ENCODE measurements around the gene HDAC4.

Gene HDAC4

DNA sequence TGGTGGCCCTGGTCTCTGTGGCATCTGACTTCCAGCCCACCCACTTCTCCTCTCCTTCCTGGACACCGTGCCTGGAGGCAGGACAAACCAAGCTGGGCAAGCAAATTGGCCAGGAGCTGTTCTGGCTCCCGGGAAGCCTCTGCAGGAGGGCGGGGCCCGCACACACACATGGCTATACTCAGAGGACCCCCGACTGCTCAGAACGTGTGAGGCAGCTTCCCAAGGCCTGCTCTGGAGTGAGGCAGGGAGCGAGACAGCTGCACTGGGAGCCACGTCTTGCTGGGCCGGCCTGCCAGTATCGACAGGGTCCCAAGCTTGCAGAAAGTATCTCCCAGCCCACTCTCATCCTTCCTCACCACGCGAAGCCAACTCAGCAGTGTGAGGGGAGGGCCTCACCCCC is 295.6 kb downstream of the HDAC4 start:
- Histone ChIP-seq H3K36me3 (ENCODE audit: insufficient read depth, insufficient read length, low read length) (peaks cover 50% of the 10 kb centered on the region), H3K9me3 (ENCODE audit: insufficient read depth, low read length) (no peaks in the 10 kb centered on the region), H3K9ac (ENCODE audit: insufficient read length, low read depth) (peak overlapping the region; percentile 42), H3K4me1 (ENCODE audit: insufficient read depth, insufficient read length) (peaks cover 9% of the 10 kb centered on the region), H3K27me3 (ENCODE audit: insufficient read depth, insufficient read length) (no peaks in the 10 kb centered on the region), H3K4me3 (ENCODE audit: insufficient read length, low read depth) (no peak overlapping the region)
- TF ChIP-seq YY1 (IDR thresholded peaks at IDR 0.05; ENCODE audit: insufficient read depth, insufficient read length): no peak
- no peak for TF ChIP-seq SUZ12 (IDR thresholded peaks at IDR 0.05; ENCODE audit: extremely low read depth, insufficient read depth, insufficient read length)
- no peak for TF ChIP-seq ZNF274 (IDR thresholded peaks at IDR 0.05; ENCODE audit: low read depth, low read length)
- DNase-seq (ENCODE audit: low read depth, low spot score): no peak

DNA sequence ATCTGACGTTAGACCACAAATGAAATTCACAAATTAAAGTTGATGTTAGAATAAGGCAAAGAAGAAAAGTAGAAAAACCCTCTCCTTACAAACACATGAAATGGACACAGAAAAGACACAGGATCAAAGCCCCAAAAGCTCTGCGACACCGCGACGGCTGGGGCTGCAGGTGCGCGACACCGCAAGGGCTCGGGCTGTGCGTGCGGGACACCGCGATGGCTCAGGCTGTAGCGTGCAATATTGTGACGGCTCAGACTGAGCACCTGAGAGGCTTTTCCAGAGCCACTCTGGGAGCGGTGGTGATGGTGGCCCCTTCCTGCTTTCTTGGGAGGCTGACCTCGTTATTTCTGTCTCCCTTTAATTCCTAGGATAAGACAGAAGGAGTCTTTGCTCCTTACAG is 296.0 kb downstream of the HDAC4 start:
- no peak for TF ChIP-seq SUZ12 (IDR thresholded peaks at IDR 0.05; ENCODE audit: extremely low read depth, insufficient read depth, insufficient read length)
- H3K36me3 ChIP-seq (ENCODE audit: insufficient read depth, insufficient read length, low read length): peaks cover 53% of the 10 kb centered on the region
- H3K9me3 ChIP-seq (ENCODE audit: insufficient read depth, low read length): no peaks in the 10 kb centered on the region

DNA sequence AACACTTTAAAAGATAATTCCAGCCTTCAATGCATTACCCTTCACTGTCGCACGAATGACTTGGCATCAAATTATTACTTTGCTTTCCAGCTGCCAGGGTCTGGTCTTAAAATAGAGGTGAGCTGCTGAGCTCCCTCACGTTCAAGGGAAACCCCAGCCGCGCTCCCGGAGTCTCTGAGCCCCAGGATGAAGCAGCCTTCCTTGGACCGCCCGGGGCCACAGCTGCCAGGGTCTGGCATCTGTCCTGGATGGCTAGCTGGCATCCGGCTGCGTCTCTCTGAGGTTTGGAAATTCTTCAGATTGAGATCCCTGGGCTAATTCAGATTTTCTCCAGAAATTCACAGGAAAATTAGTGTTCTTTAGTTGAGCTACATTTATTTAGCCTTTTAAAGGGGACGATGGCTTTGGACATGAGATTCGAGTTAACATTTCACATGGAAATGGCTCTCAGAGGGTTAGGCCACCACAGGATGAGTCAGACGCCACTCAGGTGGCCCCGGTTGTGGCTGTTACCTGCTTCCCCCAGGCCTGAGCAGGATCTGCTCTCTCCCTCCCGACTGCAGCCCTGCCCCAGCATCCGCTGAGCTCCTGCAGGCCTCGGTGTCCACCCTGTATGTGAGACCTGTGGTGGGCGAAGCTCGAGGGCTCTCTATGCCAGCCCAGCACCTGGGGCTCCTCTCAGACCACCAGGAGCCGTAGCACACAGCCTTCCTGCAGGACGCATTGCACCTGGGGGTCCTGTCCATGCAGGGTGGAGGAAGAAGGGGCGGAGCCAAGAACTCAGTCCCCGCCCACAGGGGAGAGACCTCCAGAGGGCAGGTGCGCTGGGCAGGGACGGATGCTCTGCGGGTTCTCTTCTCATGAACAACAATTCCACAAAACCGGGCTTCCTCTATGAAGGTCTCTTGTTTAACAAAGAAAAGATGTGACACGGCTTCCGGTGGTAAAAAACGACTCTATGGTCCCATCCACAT is 297.4 kb downstream of the HDAC4 start:
- H3K9ac ChIP-seq (ENCODE audit: insufficient read length, low read depth): no peak overlapping the region
- H3K9me3 ChIP-seq (ENCODE audit: insufficient read depth, low read length): no peaks in the 10 kb centered on the region
- H3K4me3 ChIP-seq (ENCODE audit: insufficient read length, low read depth): no peak overlapping the region
- H3K4me1 ChIP-seq (ENCODE audit: insufficient read depth, insufficient read length): peaks cover 9% of the 10 kb centered on the region
- H3K36me3 ChIP-seq (ENCODE audit: insufficient read depth, insufficient read length, low read length): peaks cover 49% of the 10 kb centered on the region
- DNase-seq (ENCODE audit: low read depth, low spot score): no peak
- TF ChIP-seq YY1 (IDR thresholded peaks at IDR 0.05; ENCODE audit: insufficient read depth, insufficient read length) (no peak), SUZ12 (IDR thresholded peaks at IDR 0.05; ENCODE audit: extremely low read depth, insufficient read depth, insufficient read length) (no peak), ZNF274 (IDR thresholded peaks at IDR 0.05; ENCODE audit: low read depth, low read length) (no peak)
- no peaks in the 10 kb centered on the region for H3K27me3 ChIP-seq (ENCODE audit: insufficient read depth, insufficient read length)

More for the DNA sequence above, 296.0 kb downstream of the HDAC4 start:
- Histone ChIP-seq H3K4me3 (ENCODE audit: insufficient read length, low read depth) (no peak overlapping the region), H3K4me1 (ENCODE audit: insufficient read depth, insufficient read length) (peaks cover 9% of the 10 kb centered on the region), H3K27me3 (ENCODE audit: insufficient read depth, insufficient read length) (no peaks in the 10 kb centered on the region), H3K9ac (ENCODE audit: insufficient read length, low read depth) (no peak overlapping the region)
- DNase-seq (ENCODE audit: low read depth, low spot score): no peak

DNA sequence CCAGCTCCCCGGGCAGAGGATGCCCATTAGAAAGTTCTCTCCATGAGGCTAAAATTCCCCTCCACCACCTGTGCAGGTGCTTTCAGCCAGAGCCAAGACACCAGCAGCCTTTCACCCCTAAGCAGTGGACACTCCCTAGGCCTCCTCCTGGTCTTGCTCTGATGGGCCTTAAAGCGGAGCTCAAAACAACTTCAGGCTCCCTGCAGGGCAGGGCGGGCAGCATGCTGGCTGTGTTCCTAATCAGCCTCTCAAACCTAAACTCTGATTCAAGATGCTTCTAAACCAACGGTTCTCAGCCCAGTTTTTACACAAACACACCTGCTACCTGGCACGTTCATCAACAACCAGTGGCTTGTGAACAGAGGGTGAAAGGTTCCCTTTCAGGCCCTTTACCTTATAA is 298.6 kb downstream of the HDAC4 start:
- TF ChIP-seq YY1 (IDR thresholded peaks at IDR 0.05; ENCODE audit: insufficient read depth, insufficient read length) (no peak), ZNF274 (IDR thresholded peaks at IDR 0.05; ENCODE audit: low read depth, low read length) (no peak), SUZ12 (IDR thresholded peaks at IDR 0.05; ENCODE audit: extremely low read depth, insufficient read depth, insufficient read length) (no peak)
- Histone ChIP-seq H3K9me3 (ENCODE audit: insufficient read depth, low read length) (no peaks in the 10 kb centered on the region), H3K4me1 (ENCODE audit: insufficient read depth, insufficient read length) (peaks cover 3% of the 10 kb centered on the region), H3K9ac (ENCODE audit: insufficient read length, low read depth) (no peak overlapping the region), H3K27me3 (ENCODE audit: insufficient read depth, insufficient read length) (no peaks in the 10 kb centered on the region), H3K36me3 (ENCODE audit: insufficient read depth, insufficient read length, low read length) (peaks cover 51% of the 10 kb centered on the region), H3K4me3 (ENCODE audit: insufficient read length, low read depth) (no peak overlapping the region)
- DNase-seq (ENCODE audit: low read depth, low spot score): no peak

DNA sequence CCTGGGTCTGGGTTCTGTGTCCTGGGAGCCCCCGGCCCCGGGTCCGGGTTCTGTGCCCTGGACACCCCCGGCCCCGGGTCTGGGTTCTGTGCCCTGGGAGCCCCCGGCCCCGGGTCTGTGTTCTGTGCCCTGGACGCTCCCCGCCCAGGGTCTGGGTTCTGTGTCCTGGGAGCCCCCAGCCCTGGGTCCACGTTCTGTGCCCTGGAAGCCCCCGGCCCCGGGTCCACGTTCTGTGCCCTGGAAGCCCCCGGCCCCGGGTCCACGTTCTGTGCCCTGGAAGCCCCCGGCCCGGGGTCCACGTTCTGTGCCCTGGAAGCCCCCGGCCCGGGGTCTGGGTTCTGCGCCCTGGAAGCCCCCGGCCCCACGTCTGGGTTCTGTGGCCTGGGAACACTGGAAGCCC is 299.0 kb downstream of the HDAC4 start:
- H3K27me3 ChIP-seq (ENCODE audit: insufficient read depth, insufficient read length): no peaks in the 10 kb centered on the region
- no peak overlapping the region for H3K9ac ChIP-seq (ENCODE audit: insufficient read length, low read depth)
- no peak overlapping the region for H3K4me3 ChIP-seq (ENCODE audit: insufficient read length, low read depth)
- TF ChIP-seq YY1 (IDR thresholded peaks at IDR 0.05; ENCODE audit: insufficient read depth, insufficient read length): no peak
- no peak for DNase-seq (ENCODE audit: low read depth, low spot score)
- H3K9me3 ChIP-seq (ENCODE audit: insufficient read depth, low read length): no peaks in the 10 kb centered on the region
- peaks cover 3% of the 10 kb centered on the region for H3K4me1 ChIP-seq (ENCODE audit: insufficient read depth, insufficient read length)
- peaks cover 48% of the 10 kb centered on the region for H3K36me3 ChIP-seq (ENCODE audit: insufficient read depth, insufficient read length, low read length)

DNA sequence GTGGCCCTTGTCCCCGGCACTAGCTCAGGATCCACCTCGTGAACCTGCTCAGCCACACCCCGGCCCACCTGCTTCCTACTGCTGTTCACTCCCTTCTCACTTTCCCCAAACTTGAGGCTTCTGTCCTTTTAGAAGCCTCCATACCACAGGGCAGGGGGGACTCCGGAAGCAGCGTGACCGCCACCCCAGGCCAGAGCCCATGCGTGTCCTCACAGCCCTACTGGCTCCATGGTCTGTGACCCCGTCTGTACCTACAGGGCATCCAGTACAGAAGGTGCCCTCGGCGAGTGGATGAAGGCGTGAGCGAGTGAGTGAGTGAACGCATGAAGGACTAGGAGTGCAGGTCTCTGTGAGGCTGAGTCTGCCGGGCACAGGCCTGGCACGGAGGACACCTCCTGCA is 299.7 kb downstream of the HDAC4 start:
- H3K4me3 ChIP-seq (ENCODE audit: insufficient read length, low read depth): no peak overlapping the region
- no peaks in the 10 kb centered on the region for H3K27me3 ChIP-seq (ENCODE audit: insufficient read depth, insufficient read length)
- H3K36me3 ChIP-seq (ENCODE audit: insufficient read depth, insufficient read length, low read length): peaks cover 45% of the 10 kb centered on the region
- no peak overlapping the region for H3K9ac ChIP-seq (ENCODE audit: insufficient read length, low read depth)
- H3K9me3 ChIP-seq (ENCODE audit: insufficient read depth, low read length): no peaks in the 10 kb centered on the region
- peaks cover 3% of the 10 kb centered on the region for H3K4me1 ChIP-seq (ENCODE audit: insufficient read depth, insufficient read length)
- TF ChIP-seq SUZ12 (IDR thresholded peaks at IDR 0.05; ENCODE audit: extremely low read depth, insufficient read depth, insufficient read length) (no peak), ZNF274 (IDR thresholded peaks at IDR 0.05; ENCODE audit: low read depth, low read length) (no peak), YY1 (IDR thresholded peaks at IDR 0.05; ENCODE audit: insufficient read depth, insufficient read length) (no peak)
- no peak for DNase-seq (ENCODE audit: low read depth, low spot score)

DNA sequence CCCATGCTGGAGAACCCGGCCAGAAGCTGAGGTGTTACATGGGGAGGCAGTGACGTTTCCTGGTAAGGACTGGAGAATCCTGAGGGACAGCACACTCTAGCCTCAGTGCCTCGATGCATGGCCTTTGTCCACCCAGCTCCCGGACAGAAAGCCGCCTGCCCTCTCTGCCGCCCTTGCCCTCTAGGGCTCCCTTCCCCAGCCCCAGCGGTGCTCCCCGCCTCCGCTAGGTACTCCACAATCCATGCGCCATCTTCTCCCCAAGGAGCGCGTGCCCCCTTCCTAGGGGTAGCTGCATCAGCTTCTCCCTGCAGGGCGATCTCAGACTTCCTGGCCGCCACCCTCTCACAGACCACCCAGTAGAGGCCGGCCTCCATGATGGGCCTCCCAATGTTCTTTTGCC is 301.3 kb downstream of the HDAC4 start:
- Histone ChIP-seq H3K4me3 (ENCODE audit: insufficient read length, low read depth) (no peak overlapping the region), H3K36me3 (ENCODE audit: insufficient read depth, insufficient read length, low read length) (peaks cover 34% of the 10 kb centered on the region), H3K27me3 (ENCODE audit: insufficient read depth, insufficient read length) (no peaks in the 10 kb centered on the region), H3K9ac (ENCODE audit: insufficient read length, low read depth) (no peak overlapping the region), H3K4me1 (ENCODE audit: insufficient read depth, insufficient read length) (peaks cover 7% of the 10 kb centered on the region), H3K9me3 (ENCODE audit: insufficient read depth, low read length) (no peaks in the 10 kb centered on the region)
- no peak for DNase-seq (ENCODE audit: low read depth, low spot score)
- TF ChIP-seq YY1 (IDR thresholded peaks at IDR 0.05; ENCODE audit: insufficient read depth, insufficient read length) (no peak), ZNF274 (IDR thresholded peaks at IDR 0.05; ENCODE audit: low read depth, low read length) (no peak), SUZ12 (IDR thresholded peaks at IDR 0.05; ENCODE audit: extremely low read depth, insufficient read depth, insufficient read length) (no peak)
